GM12873 (cell line): Measurements from ENCODE around the gene CSN1S1.

Source experiments
- TF ChIP-seq, protein P1 (sequence below): IDR thresholded peaks from 2 replicates; pipeline ENCODE4 v1.5.1; 2012; ENCODE audit warnings: low read depth, mild to moderate bottlenecking, moderate library complexity, low read length, control low read depth; ENCODE audit not compliant: insufficient read depth; ENCODE audit errors: missing control alignments

CSN1S1 gene

DNA sequence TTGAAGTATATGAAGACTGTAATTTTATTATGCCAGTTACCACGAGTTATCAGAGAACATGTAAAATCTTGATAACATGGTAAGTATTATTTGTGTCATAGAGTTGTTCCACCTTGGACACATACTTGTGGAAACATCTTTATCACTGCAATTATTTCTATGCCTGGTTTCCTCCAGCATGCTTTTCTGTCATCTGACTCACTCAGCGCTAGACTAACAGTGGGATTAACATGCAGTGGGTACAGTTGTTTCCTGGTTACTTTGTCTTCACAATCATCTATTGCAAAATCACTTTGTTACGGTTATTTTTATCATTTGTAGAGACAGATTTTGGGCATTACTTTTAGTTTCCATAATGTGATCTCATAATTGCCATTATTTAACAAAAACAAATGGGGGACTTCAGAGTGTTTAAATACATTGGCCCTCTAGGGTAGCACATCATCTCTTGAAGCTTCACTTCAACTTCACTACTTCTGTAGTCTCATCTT lies 64.7 kb downstream of the CSN1S1 start, which contains the start of gene STATH:
Gene STATH, plus strand, starts transcription at position 441 of the 491 bp plus-strand sequence. CDS start 2,472 bp downstream, outside the sequence.
- TF ChIP-seq, protein P1, sequence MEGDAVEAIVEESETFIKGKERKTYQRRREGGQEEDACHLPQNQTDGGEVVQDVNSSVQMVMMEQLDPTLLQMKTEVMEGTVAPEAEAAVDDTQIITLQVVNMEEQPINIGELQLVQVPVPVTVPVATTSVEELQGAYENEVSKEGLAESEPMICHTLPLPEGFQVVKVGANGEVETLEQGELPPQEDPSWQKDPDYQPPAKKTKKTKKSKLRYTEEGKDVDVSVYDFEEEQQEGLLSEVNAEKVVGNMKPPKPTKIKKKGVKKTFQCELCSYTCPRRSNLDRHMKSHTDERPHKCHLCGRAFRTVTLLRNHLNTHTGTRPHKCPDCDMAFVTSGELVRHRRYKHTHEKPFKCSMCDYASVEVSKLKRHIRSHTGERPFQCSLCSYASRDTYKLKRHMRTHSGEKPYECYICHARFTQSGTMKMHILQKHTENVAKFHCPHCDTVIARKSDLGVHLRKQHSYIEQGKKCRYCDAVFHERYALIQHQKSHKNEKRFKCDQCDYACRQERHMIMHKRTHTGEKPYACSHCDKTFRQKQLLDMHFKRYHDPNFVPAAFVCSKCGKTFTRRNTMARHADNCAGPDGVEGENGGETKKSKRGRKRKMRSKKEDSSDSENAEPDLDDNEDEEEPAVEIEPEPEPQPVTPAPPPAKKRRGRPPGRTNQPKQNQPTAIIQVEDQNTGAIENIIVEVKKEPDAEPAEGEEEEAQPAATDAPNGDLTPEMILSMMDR, result no peak
